H4 (cell line): ENCODE measurements around the gene CD276. TPM values are rescaled to one million over a fixed set of nuclear protein-coding genes. Genes with fewer than 3 reads are reported as not detected.
"Not testable (repeated sequence)": the region's sequence is repeated elsewhere in the genome, so short reads cannot be mapped to it uniquely, and the experiment has no call there.

Experiments used
- DNase-seq: peaks from one replicate; pipeline ENCODE4 v3.0.0-alpha.2; 2015; ENCODE audit warnings: low spot score
- total RNA-seq: library from RNA; depleted of rRNA; stranded (reverse); fragments of >200 nt; shearing (Covaris generic); gene quantifications from 2 replicates; pipeline ENCODE4 v1.2.3, GENCODE V29; 2014

Gene CD276
- total RNA-seq, 1 experiment from 2014 or later = 62.2 TPM

DNA sequence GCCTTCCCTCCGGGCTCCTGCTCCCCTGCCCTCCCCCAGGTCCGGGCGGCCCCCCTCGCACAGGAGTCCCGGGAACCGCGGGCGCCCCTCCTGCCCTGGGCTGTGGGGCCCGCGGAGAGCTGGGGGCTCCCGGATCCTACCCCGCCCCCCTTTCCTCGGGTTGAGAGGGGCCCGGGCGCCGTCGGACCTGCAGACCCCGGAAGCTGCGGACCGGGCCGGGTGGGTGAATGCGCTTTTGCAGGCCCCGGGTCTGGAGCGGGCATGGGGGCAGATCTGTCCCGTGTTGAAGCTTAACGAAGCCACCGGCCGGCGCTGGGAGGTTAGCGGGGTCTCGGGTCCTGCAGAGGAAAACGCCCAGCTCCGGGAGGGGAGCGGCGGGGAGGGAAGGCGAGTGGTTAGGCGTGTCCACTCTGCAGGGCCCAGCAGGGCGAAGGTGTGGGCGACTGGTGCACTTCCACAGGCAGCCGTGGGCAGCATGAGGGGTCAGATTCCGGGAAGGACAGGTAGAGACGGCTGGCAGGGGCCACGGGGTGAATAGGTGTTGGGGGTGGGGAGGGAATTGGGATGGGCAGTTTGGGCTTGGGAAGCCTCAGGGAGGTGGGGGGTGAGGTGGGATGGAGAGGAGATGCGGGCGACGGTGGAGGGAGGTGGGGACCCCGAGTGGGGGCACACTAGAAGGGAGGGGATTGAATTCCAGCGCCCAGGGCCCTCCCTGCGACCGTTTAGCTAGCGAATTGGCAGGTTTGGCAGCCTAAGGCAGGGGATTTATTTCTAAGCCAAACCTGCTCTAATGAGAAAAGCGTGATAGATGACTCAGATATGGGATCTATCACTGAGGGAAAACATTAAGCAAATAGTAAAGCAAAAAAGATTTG, 635 bp downstream of the CD276 start:
- no peak for DNase-seq

- DNase-seq = no peak
Observed at GRCh38 chr15:73685981-73686380, 1.8 kb downstream of the CD276 start.

DNA sequence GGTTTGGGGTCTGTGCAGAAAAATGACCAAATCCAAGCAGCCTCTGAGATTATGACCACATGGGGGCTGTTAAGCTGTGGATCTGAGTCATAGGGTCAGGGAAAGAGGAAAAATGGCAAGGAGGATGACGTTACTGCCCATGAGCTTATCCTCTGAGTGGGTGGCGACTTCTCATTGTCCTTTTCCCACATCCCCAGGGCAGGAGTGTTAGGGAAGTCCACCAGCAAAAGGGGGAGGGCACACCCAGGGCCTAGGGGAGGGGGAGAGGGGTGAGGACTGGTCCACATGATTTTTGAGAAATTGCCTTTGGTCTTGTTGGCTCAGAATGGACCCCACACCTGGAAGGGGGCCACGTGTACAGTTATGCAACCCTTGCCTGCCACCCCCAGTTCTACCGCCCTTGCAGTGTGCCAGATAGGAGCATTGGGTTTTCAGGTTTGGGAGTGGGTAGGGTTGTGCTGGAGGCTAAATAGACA, 2.6 kb downstream of the CD276 start:
- DNase-seq = peak; percentile 81

GRCh38 chr15:73687351-73687750, 3.2 kb downstream of the CD276 start:
- DNase-seq = no peak

GRCh38 chr15:73688455-73688854, 4.3 kb downstream of the CD276 start:
- no peak for DNase-seq

DNA sequence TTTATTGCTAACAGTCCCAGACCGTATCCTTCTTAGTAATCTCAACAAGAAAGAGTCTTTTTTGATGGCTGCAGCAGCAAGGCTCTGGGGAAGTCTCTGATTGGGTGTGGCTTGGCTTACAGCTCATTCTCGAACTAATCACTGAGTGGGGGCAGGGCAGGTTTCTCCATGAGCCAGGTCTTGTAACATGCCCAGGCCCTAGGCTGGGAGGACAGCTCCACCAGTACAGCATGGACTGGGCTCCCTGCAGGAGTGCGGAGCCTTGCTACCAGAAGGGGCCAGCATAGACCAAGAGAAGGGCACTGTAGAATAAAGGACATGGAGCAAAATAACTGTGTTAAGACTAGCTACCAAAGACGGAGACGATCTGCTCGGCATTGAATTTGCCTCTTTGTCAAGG, 7.2 kb downstream of the CD276 start:
- DNase-seq = no peak

DNA sequence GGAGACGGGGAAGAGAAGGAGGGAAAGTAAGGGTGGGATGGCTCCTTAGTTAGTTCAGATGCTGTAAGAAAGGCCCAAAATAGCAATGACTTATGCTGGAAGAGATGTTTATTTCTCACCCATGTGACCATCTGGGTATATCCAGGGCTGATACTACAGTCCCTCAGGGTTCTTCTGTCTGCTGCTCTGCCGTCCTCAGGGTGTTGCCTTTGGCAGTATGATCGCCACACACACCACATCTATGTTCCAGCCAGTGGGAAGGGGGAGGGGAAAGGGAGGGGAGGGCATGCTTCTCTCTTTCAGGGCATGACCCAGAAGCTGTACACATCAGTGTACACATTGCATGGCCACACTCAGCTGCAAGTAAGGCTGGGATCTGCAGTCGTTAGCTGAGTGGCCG, 10.2 kb downstream of the CD276 start:
- DNase-seq = no peak

DNA sequence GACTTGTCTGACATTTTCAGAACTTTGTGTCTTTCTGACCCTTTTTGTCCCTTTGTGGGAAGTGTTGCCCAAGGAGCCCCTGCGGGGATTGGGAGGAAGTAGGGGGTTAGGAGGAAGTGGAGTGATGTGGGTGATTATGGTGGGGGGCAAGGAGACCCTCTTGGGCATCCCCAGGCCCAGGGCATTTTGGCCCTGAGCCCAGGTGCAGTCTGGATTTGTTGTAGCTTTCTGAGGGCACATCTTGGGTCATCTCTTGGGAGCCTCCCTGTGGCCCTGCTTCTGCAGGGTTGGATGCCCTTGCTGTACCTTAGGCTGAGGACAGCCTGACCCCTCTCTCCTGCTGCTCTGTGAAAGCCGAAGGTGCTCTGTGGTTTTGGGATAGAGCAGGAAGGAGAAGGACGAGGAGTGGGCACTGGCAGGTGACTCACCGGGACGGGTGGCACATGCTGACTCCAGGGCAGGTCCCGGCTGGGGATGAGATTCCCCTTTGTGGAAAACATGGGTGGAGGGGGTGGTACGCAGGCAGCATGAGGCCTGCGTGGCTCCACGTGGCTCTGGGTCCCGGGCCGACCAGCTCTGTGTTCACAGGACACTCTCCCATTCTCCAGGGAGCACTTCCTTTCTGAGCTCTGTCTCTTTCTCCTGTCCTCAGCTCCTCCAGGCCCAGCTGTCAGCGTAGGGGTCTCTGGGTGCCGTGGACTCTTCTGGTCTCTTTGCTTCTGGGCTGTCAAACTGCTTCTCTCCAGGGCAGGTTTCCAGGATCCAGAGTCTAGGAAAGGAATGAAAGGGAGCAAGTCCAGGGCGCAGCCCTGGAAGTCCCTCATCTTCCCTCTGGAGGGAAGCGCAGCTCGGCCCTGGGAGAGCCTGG, 11.8 kb downstream of the CD276 start:
- DNase-seq = no peak

GRCh38 chr15:73696641-73697001, 12.4 kb downstream of the CD276 start:
- no peak for DNase-seq

DNA sequence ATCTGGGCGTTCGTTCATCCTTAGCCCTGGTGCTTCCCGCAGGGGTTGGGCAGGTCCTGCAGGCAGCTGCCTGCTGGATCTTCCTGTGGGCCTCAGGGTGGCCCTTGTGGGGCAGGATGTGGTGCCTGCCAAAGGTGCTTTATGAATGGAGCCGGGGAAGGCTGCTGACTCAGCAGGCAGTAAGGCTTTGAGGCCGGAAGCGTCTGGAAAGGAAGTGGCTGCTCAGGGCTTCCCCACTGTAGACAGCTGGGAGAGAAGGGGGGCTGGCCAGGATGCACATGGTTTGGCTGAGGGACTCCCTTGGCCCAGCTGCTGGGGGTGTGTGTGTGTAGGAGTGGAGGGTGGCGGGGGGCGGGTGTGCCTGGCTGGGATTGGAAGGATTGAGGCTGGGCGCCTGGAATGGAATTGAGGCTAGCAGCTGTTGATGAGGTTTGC, 12.9 kb downstream of the CD276 start:
- DNase-seq = peak; percentile 97

DNA sequence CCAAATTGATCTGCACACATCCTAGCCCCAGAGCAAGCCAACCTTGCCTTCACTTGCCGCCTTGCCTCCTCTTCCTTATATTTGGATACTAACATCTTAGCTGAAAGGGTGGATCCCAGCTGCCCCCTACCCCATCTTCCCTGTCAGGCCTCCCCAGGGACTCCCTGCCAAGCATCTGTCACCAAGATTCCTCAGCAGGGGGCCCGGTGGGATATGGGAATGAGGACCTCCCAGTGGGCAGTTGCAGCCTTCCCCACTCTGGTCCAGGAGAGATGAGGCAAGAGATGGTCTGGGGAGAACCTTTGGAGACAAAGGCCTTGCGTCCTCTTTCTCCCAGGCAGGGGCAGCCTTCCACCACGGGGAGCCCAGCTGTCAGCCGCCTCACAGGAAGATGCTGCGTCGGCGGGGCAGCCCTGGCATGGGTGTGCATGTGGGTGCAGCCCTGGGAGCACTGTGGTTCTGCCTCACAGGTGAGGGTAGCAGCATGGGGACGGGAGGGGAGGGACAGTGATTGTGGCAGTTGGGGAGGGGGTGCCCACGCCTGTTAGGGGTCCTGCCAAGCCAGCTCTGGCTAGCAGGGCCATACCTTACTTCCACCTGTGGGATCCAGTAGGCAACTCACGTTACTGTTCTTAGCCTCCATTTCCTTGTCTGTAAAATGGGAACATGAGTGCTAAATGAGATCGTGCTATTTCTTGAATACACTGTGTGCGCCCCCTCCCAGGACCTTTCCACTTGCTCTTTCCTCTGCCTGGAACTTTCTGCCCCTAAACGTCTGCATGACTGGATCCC, 15.3 kb downstream of the CD276 start:
- DNase-seq = no peak

DNA sequence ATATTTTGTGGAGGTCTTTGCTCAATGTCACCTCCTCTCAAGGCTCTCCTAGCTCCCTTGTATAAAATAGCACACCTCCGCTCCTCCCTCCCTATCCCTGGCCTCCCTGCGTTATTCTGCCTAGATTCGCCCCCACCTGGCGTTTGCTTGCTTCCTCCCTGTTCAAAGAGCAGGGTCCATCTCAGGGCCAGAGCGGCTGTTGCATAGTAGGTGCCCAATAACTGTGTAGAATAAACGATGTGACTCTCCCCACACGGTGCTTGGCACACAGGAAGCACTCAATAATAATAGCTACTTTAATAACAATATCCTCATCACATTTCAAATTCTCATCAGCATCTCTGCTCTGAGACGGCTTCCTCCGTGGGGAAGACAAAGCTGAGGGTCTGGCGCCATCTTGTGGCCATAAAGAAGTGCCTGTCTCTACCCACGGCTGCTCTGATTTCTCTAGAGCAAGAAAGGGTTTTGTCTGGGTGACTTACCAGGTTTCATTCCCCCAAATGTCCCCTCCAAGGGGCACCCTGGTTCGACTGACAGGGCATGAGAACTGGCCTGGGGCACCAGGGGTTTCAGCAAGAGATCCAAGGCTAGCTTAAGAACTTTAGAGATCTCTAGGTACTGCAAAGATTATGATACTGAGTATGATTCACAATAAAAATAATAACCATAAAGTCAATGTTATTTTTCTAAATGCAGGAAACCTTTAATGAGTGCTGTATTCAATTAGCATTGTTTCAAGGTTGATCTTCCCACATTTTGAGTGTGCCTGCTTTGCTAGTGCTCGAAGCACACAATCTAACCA, 16.1 kb downstream of the CD276 start:
- peak; percentile 72 for DNase-seq

GRCh38 chr15:73702311-73703239, 18.4 kb downstream of the CD276 start:
- DNase-seq = not testable (repeated sequence)

- not testable (repeated sequence) for DNase-seq
Observed at GRCh38 chr15:73703601-73704000, 19.4 kb downstream of the CD276 start.

DNA sequence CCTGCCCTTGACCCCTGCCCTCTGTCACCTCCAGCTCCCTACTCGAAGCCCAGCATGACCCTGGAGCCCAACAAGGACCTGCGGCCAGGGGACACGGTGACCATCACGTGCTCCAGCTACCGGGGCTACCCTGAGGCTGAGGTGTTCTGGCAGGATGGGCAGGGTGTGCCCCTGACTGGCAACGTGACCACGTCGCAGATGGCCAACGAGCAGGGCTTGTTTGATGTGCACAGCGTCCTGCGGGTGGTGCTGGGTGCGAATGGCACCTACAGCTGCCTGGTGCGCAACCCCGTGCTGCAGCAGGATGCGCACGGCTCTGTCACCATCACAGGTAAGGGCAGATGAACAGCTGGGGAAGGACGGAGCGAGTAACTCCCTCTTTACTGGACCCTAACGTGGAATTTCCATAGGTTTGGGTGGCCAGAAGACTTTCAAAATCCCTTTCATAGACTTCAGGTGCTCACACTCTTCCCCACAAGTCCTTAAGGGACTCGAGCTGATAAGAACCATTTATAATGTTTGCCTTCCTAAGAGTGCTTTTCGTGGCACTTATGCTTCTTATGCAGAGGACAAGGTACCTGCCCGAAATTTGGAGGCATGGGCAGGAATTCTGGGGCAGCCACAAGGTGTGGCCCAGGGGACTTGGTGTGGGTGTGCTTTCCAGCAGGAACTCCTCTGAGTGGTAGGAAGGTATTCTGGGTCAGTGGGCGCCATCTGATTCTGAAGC, 20.1 kb downstream of the CD276 start:
- DNase-seq = not testable (repeated sequence)

DNA sequence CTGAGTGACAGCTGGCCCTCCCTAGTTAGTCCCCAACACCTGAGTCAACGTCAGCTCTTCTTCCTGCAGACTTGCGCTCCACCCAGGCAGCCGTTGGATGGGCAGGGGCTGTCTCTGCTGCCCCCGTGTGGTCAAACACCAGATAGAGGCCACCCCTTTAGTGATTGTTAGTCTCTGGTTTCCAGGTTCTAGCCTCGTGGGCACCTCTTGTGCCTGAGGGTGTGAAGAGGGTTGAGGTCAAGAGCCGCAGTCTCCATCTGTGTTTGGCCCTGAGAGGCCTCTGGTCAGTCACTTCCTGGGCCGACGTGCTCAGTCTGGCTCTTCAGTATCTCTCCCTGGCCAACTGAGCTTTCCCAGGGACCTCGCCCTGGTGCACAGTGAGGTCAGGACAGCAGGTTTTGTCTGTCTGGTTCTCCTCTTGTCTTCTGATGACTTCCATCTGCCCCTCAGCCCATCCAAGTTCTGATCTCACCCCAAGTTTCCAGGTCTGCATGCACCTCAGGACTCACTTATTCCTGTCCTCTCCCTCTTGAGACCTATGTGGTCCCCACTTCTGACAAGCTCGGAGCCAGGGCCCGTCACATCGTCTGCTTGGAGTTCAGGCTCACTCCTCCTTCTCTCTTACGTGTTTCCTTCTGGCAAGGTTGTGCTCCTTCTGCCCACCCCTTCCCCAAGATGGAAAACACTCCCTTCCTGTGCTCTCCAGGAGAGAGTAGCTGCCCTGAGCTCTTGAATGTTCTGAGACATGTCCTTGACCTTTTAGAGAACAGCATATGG, 20.9 kb downstream of the CD276 start:
- DNase-seq = peak; percentile 48

DNA sequence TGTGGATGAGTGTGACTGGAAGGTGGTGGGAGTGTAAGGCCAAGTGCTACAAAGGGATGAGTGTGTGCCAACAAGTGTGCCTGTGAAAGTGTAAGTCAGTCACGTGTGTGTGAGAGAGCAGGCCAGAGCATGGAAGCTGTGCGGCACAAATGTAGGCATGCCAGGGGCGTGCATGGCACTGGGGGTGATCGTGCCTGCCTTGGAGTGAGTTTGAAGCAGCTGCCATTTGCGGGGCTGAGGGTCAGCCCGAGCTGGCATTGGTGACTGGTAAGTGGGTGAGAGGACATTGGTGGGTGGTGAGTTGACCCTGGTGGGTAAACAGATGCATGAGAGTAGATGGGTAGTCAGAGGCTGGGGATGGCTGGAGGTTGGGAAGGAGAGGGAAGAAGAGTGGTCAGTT, 24.5 kb downstream of the CD276 start:
- DNase-seq = no peak

DNA sequence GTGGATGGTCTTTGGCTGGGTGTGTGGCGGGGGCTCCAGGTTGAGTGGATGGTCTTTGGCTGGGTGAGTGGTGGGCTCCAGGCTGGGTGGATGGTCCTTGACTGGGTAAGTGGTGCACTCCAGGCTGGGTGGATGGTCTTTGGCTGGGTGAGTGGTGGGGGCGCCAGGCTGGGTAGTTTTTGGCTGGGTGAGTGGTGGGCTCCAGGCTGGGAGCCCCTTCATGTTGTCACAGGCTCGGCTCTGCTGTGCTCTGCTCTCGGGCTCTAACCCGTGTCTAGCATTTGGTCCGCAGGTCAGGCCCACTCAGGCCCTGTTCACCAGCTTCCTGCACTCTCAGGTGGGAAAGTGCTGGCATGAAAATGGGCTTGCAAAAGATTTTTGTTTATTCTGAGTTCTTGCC, 25.1 kb downstream of the CD276 start:
- DNase-seq = no peak
